H1 (cell line): ENCODE measurements around the gene SH2B2.

Experiments used
- BCL11A ChIP-seq, 2 experiments: IDR thresholded peaks; one replicate each; pipeline ENCODE4 v1.6.1; 2011; ENCODE audit warnings: low read depth in 2 of 2, low read length in 2 of 2, mild to moderate bottlenecking in 2 of 2
- CBX8 ChIP-seq: fragments of 300-800, 300-1000 bp; sonication (generic); IDR thresholded peaks from 2 replicates; pipeline ENCODE4 v1.7.1; 2016; ENCODE audit warnings: low read depth, low read length, borderline replicate concordance
- CHD2 ChIP-seq: IDR thresholded peaks from 2 replicates; pipeline ENCODE4 v1.6.1; 2012; ENCODE audit warnings: low read length, improper control_type of control experiment
- CTCF ChIP-seq, 3 experiments: IDR thresholded peaks; 1 replicate in 2 of 3; 2 replicates in 1 of 3; pipeline versions ENCODE4 v1.5.1 to v1.6.1; 2011; ENCODE audit warnings: low read length in 3 of 3, mild to moderate bottlenecking in 3 of 3, inconsistent platforms in 2 of 3, low read depth in 1 of 3, moderate library complexity in 1 of 3; ENCODE audit not compliant: insufficient read depth in 1 of 3; ENCODE audit errors: control extremely low read depth in 1 of 3
- EP300 ChIP-seq, 2 experiments: IDR thresholded peaks; 1 replicate in 1 of 2; 2 replicates in 1 of 2; pipeline ENCODE4 v1.6.1; 2011 to 2012; ENCODE audit warnings: low read depth in 2 of 2, low read length in 2 of 2, mild to moderate bottlenecking in 2 of 2, borderline replicate concordance in 1 of 2, inconsistent platforms in 1 of 2, moderate library complexity in 1 of 2
- FOSL1 ChIP-seq: IDR thresholded peaks from 2 replicates; pipeline ENCODE4 v1.6.1; 2011; ENCODE audit warnings: mild to moderate bottlenecking, low read depth, low read length, moderate library complexity; ENCODE audit not compliant: insufficient read depth
- GABPA ChIP-seq: IDR thresholded peaks from 2 replicates; pipeline ENCODE4 v1.6.1; 2011; ENCODE audit warnings: mild to moderate bottlenecking, low read length, moderate library complexity, borderline replicate concordance; ENCODE audit not compliant: insufficient read depth
- GTF2F1 ChIP-seq: IDR thresholded peaks from 2 replicates; pipeline ENCODE4 v1.6.1; 2012; ENCODE audit warnings: low read depth, low read length, improper control_type of control experiment, borderline replicate concordance
- MAX ChIP-seq: IDR thresholded peaks from 2 replicates; pipeline ENCODE4 v1.6.1; 2012; ENCODE audit warnings: inconsistent platforms
- PHF8 ChIP-seq: fragments of 200-600 bp; sonication (generic); conservative IDR thresholded peaks from 2 replicates; pipeline ENCODE4 v1.7.1; 2012; ENCODE audit warnings: low read depth, mild to moderate bottlenecking, inconsistent platforms, low read length, moderate library complexity
- POLR2A ChIP-seq, 2 experiments: IDR thresholded peaks; 1 replicate in 1 of 2; 2 replicates in 1 of 2; pipeline ENCODE4 v1.6.1; 2011; ENCODE audit warnings: low read depth in 2 of 2, low read length in 2 of 2, mild to moderate bottlenecking in 2 of 2; ENCODE audit errors: control extremely low read depth in 1 of 2
- POLR2AphosphoS5 ChIP-seq: IDR thresholded peaks from 2 replicates; pipeline ENCODE4 v1.6.1; 2011; ENCODE audit warnings: low read depth, low read length
- RAD21 ChIP-seq, 2 experiments: IDR thresholded peaks in 1 of 2; conservative IDR thresholded peaks in 1 of 2; 2 replicates each; pipeline ENCODE4 v1.6.1; 2011; ENCODE audit warnings: low read depth in 2 of 2, low read length in 2 of 2, improper control_type of control experiment in 1 of 2, inconsistent platforms in 1 of 2, mild to moderate bottlenecking in 1 of 2, moderate library complexity in 1 of 2

GRCh38 chr7:102264367-102264891 is 22.2 kb upstream of the SH2B2 start:
- no peak for TF ChIP-seq EP300 (IDR thresholded peaks at IDR 0.05; ENCODE audit: borderline replicate concordance in 1 of 2, low read depth in 2 of 2, low read length in 2 of 2)
- no peak for TF ChIP-seq PHF8
- no peak for TF ChIP-seq MAX
- TF ChIP-seq CTCF (IDR thresholded peaks at IDR 0.05; ENCODE audit: control extremely low read depth in 1 of 3, insufficient read depth in 1 of 3, low read depth in 1 of 3, low read length in 3 of 3) = no peak
- no peak for TF ChIP-seq POLR2A (IDR thresholded peaks at IDR 0.05; ENCODE audit: control extremely low read depth in 1 of 2, low read depth in 2 of 2, low read length in 2 of 2)
- no peak for TF ChIP-seq GTF2F1
- TF ChIP-seq FOSL1 = no peak
- no peak for TF ChIP-seq CBX8
- TF ChIP-seq BCL11A (IDR thresholded peaks at IDR 0.05; ENCODE audit: low read depth in 2 of 2, low read length in 2 of 2) = no peak
- TF ChIP-seq CHD2 = no peak
- TF ChIP-seq GABPA = no peak
- no peak for TF ChIP-seq RAD21 (IDR thresholded peaks at IDR 0.05 in 1 of 2, conservative IDR thresholded peaks at IDR 0.05 in 1 of 2; ENCODE audit: low read depth in 2 of 2, low read length in 2 of 2)
- no peak for TF ChIP-seq POLR2AphosphoS5
